Sigmoid colon (tissue), 7 donors: Measurements from ENCODE around the gene GEN1. TPM values are rescaled to one million over a fixed set of nuclear protein-coding genes. Genes with fewer than 3 reads are reported as not detected.

Experiments
- DNase-seq: peaks from one replicate; pipeline ENCODE4 v3.0.0-alpha.2; 2019
- H3K27ac ChIP-seq, 4 donors: fragments of 200-600 bp; sonication (generic); one replicate each; pipeline ENCODE4 v1.5.1; 2016 to 2019; ENCODE audit warnings: mild to moderate bottlenecking in 1 of 4
- H3K27me3 ChIP-seq, 3 donors: fragments of 200-600 bp; sonication (generic); one replicate each; pipeline ENCODE4 v1.5.1; 2019; ENCODE audit warnings: mild to moderate bottlenecking in 1 of 3
- H3K36me3 ChIP-seq, 4 donors: fragments of 200-600 bp; sonication (generic); one replicate each; pipeline ENCODE4 v1.5.1; 2016 to 2019
- H3K4me1 ChIP-seq, 4 donors: fragments of 200-600 bp; sonication (generic); one replicate each; pipeline ENCODE4 v1.5.1; 2017 to 2019
- H3K4me3 ChIP-seq, 4 donors: fragments of 200-600 bp; sonication (generic); one replicate each; pipeline ENCODE4 v1.5.1; 2017 to 2019; ENCODE audit warnings: mild to moderate bottlenecking in 2 of 4, moderate library complexity in 1 of 4
- H3K9me3 ChIP-seq, 4 donors: fragments of 200-600 bp in 3 of 4; sonication (generic) in 3 of 4; one replicate each; pipeline versions ENCODE4 v1.5.1 to v1.6.1; 2013 to 2019
- CTCF ChIP-seq, 4 experiments: fragments of 450-650 bp in 3 of 4; fragments of 200-600 bp in 1 of 4; IDR thresholded peaks; one replicate each; pipeline ENCODE4 v1.5.1; 2016 to 2019; ENCODE audit warnings: antibody characterized with exemption in 4 of 4, mild to moderate bottlenecking in 3 of 4, moderate library complexity in 2 of 4
- EP300 ChIP-seq, 4 donors: sonication (generic); formaldehyde crosslinking; IDR thresholded peaks; one replicate each; pipeline ENCODE4 v1.6.1; 2017; ENCODE audit warnings: antibody characterized with exemption in 4 of 4
- POLR2A ChIP-seq, 2 donors: fragments of 450-650 bp; IDR thresholded peaks; one replicate each; pipeline ENCODE4 v1.6.1; 2016; ENCODE audit warnings: antibody characterized with exemption in 2 of 2, mild to moderate bottlenecking in 2 of 2, moderate library complexity in 2 of 2
- POLR2AphosphoS5 ChIP-seq, 4 donors: sonication (generic); formaldehyde crosslinking; IDR thresholded peaks; one replicate each; pipeline ENCODE4 v1.6.1; 2017; ENCODE audit warnings: antibody characterized with exemption in 4 of 4
- WGBS, 2 donors: extraction: QIAGEN DNeasy Blood & Tissue Kit; methylation state at CpG; one replicate each; pipeline ENCODE4 v1.1.7; 2013; 5-methylcytosine and 5-hydroxymethylcytosine counted together
- intact Hi-C: fragments of 100-400 bp; cut with DNase I; formaldehyde crosslinking; loops from one replicate; pipeline ENCODE4 v1.15.1; 2023
- polyA plus RNA-seq, 3 donors: library from polyadenylated mRNA; stranded (reverse); fragments of 200-250 nt; gene quantifications; one replicate each; pipeline ENCODE4 v1.2.3, GENCODE V29; 2013
- total RNA-seq, 4 donors: library from RNA; depleted of rRNA; stranded (reverse); fragments of >200 nt; gene quantifications; one replicate each; pipeline ENCODE4 v1.1.0, GENCODE V29; 2016
- donor health status: healthy with polysubstance abuse.
- donor health status: Bipolar disorder and iron deficiency.
- donor health status: healthy.

The GEN1 gene
- total and polyA plus RNA-seq, 7 donors, result 0.49 to 9.0 (median 2.8) TPM

GRCh38 chr2:17772532-17772931 lies 18.6 kb downstream of the GEN1 start:
- H3K36me3 ChIP-seq, result no peaks in the 10 kb centered on the region
- no peak for TF ChIP-seq CTCF (IDR thresholded peaks at IDR 0.05)
- 93 to 96% methylated on average over 2 of the region's 2 CpGs for WGBS, 2 donors
- no peak overlapping the region for H3K27ac ChIP-seq
- no peaks in the 10 kb centered on the region for H3K4me1 ChIP-seq
- H3K9me3 ChIP-seq, result no peaks in the 10 kb centered on the region
- intact Hi-C loops, result no loop called here
- no peak for DNase-seq
- no peaks in the 10 kb centered on the region for H3K27me3 ChIP-seq
- no peak overlapping the region for H3K4me3 ChIP-seq

GRCh38 chr2:17780546-17780945 lies 26.6 kb downstream of the GEN1 start:
- intact Hi-C loops, result no loop called here
- H3K27me3 ChIP-seq, result no peaks in the 10 kb centered on the region
- no peaks in the 10 kb centered on the region for H3K4me1 ChIP-seq
- 94 to 97% methylated on average over 1 of the region's 1 CpG for WGBS, 2 donors
- H3K27ac ChIP-seq, result no peak overlapping the region
- no peaks in the 10 kb centered on the region for H3K9me3 ChIP-seq
- TF ChIP-seq POLR2AphosphoS5 (IDR thresholded peaks at IDR 0.05) (no peak), EP300 (IDR thresholded peaks at IDR 0.05) (no peak), POLR2A (IDR thresholded peaks at IDR 0.05) (no peak), CTCF (IDR thresholded peaks at IDR 0.05) (no peak)
- no peaks in the 10 kb centered on the region for H3K36me3 ChIP-seq
- no peak for DNase-seq
- H3K4me3 ChIP-seq, result no peak overlapping the region

GRCh38 chr2:17781482-17781881 lies 27.5 kb downstream of the GEN1 start:
- H3K4me3 ChIP-seq, result no peak overlapping the region
- no peaks in the 10 kb centered on the region for H3K27me3 ChIP-seq
- TF ChIP-seq CTCF (IDR thresholded peaks at IDR 0.05) (no peak), POLR2A (IDR thresholded peaks at IDR 0.05) (no peak), POLR2AphosphoS5 (IDR thresholded peaks at IDR 0.05) (no peak), EP300 (IDR thresholded peaks at IDR 0.05) (no peak)
- WGBS, 2 donors, result 93 to 97% methylated on average over 1 of the region's 1 CpG
- intact Hi-C loops, result no loop called here
- H3K4me1 ChIP-seq, result no peaks in the 10 kb centered on the region
- H3K27ac ChIP-seq, result no peak overlapping the region
- no peaks in the 10 kb centered on the region for H3K9me3 ChIP-seq
- no peaks in the 10 kb centered on the region for H3K36me3 ChIP-seq
- DNase-seq, result no peak

GRCh38 chr2:17786727-17787126 lies 32.8 kb downstream of the GEN1 start:
- intact Hi-C loops, result no loop called here
- H3K36me3 ChIP-seq, result no peaks in the 10 kb centered on the region
- TF ChIP-seq EP300 (IDR thresholded peaks at IDR 0.05) (no peak), CTCF (IDR thresholded peaks at IDR 0.05) (no peak), POLR2A (IDR thresholded peaks at IDR 0.05) (no peak), POLR2AphosphoS5 (IDR thresholded peaks at IDR 0.05) (no peak)

GRCh38 chr2:17788773-17789172 lies 34.8 kb downstream of the GEN1 start:
- DNase-seq, result no peak
- Histone ChIP-seq H3K36me3 (no peaks in the 10 kb centered on the region), H3K4me3 (no peak overlapping the region), H3K27me3 (no peaks in the 10 kb centered on the region), H3K9me3 (no peaks in the 10 kb centered on the region), H3K27ac (no peak overlapping the region), H3K4me1 (peaks cover 0 to 4% (median 2%) of the 10 kb centered on the region in 4 donors)
- TF ChIP-seq CTCF (IDR thresholded peaks at IDR 0.05) (no peak), POLR2A (IDR thresholded peaks at IDR 0.05) (no peak), EP300 (IDR thresholded peaks at IDR 0.05) (no peak), POLR2AphosphoS5 (IDR thresholded peaks at IDR 0.05) (no peak)
- intact Hi-C loops, result no loop called here
- 68 to 78% methylated on average over 4 of the region's 4 CpGs for WGBS, 2 donors

More at GRCh38 chr2:17786727-17787126, 32.8 kb downstream of the GEN1 start:
- H3K4me1 ChIP-seq, result peaks cover 0 to 4% (median 2%) of the 10 kb centered on the region in 4 donors
- H3K27me3 ChIP-seq, result no peaks in the 10 kb centered on the region
- DNase-seq, result no peak
- H3K9me3 ChIP-seq, result no peaks in the 10 kb centered on the region
- H3K4me3 ChIP-seq, result no peak overlapping the region
- no peak overlapping the region for H3K27ac ChIP-seq
- 75 to 85% methylated on average over 3 of the region's 3 CpGs for WGBS, 2 donors
